H1 (cell line): ENCODE results near the gene TAF15. TPM values are rescaled to one million over a fixed set of nuclear protein-coding genes. Genes with fewer than 3 reads are reported as not detected.

Source experiments
- CTCF ChIA-PET: fragments of 300-600 bp; sonication (Branson Sonifier 250); formaldehyde crosslinking; loops from one replicate; lab custom pipeline; 2021; ENCODE audit not compliant: partially characterized antibody; lab: Charles Lee
- POLR2A ChIA-PET: fragments of 300-600 bp; sonication (Branson Sonifier 250); formaldehyde crosslinking; loops from one replicate; lab custom pipeline; 2021; ENCODE audit warnings: inconsistent platforms; ENCODE audit not compliant: partially characterized antibody; lab: Charles Lee
- DNase-seq, 2 experiments: peaks; one replicate each; pipeline versions ENCODE4 v3.0.0 to v3.0.0-alpha.2; 2010 to 2022; ENCODE audit warnings: low spot score in 2 of 2, low read depth in 1 of 2, mixed read lengths in 1 of 2
- FAIRE-seq: peaks from 2 replicates; lab custom pipeline; 2011; peaks lifted over from hg19 to GRCh38; lab: Jason Lieb, UNC
- H2AFZ ChIP-seq: 2 replicates; pipeline ENCODE4 v1.8.1; 2012; ENCODE audit warnings: low read length, inconsistent platforms
- H2AK5ac ChIP-seq: 2 replicates; pipeline ENCODE4 v1.6.1; 2013; ENCODE audit warnings: low read depth, low read length
- H2BK120ac ChIP-seq: replicated peaks from 2 replicates; pipeline ENCODE3; 2013; ENCODE audit warnings: low read depth, low read length, inconsistent platforms
- H2BK12ac ChIP-seq: 2 replicates; pipeline ENCODE4 v1.6.1; 2013; ENCODE audit warnings: low read depth, low read length
- H2BK15ac ChIP-seq: 2 replicates; pipeline ENCODE4 v1.6.1; 2013; ENCODE audit warnings: low read length
- H2BK20ac ChIP-seq: 2 replicates; pipeline ENCODE4 v1.6.1; 2013; ENCODE audit warnings: low read length
- H2BK5ac ChIP-seq: 2 replicates; pipeline ENCODE4 v1.6.1; 2013; ENCODE audit warnings: low read depth, low read length
- H3K14ac ChIP-seq: 2 replicates; pipeline ENCODE4 v1.6.1; 2013; ENCODE audit warnings: inconsistent platforms; ENCODE audit not compliant: insufficient read length
- H3K18ac ChIP-seq: 2 replicates; pipeline ENCODE4 v1.6.1; 2013; ENCODE audit warnings: low read length; ENCODE audit errors: extremely low read depth
- H3K23ac ChIP-seq: 2 replicates; pipeline ENCODE4 v1.6.1; 2013; ENCODE audit warnings: inconsistent platforms; ENCODE audit not compliant: insufficient read length
- H3K23me2 ChIP-seq: 2 replicates; pipeline ENCODE4 v1.6.1; 2013; ENCODE audit warnings: low read depth, low read length
- H3K27ac ChIP-seq: 2 replicates; pipeline ENCODE4 v1.6.1; 2011; ENCODE audit warnings: low read depth, low read length, inconsistent platforms
- H3K27me3 ChIP-seq, 4 experiments: replicated peaks in 1 of 4; 1 replicate in 1 of 4; 2 replicates in 3 of 4; pipeline versions ENCODE4 v1.6.1 to v1.8.1; 2011 to 2013; ENCODE audit warnings: low read length in 3 of 4, mild to moderate bottlenecking in 3 of 4, inconsistent platforms in 2 of 4, mixed read lengths in 2 of 4, moderate library complexity in 1 of 4; ENCODE audit not compliant: control insufficient read depth in 3 of 4, insufficient read depth in 3 of 4; ENCODE audit errors: extremely low read depth in 1 of 4
- H3K36me3 ChIP-seq, 4 experiments: 2 replicates each; pipeline versions ENCODE4 v1.6.1 to v1.8.1; 2011 to 2013; ENCODE audit warnings: mild to moderate bottlenecking in 4 of 4, low read length in 3 of 4, moderate library complexity in 2 of 4, control low read depth in 1 of 4, inconsistent platforms in 1 of 4; ENCODE audit not compliant: insufficient read depth in 4 of 4, control insufficient read depth in 2 of 4
- H3K4ac ChIP-seq: replicated peaks from 2 replicates; pipeline ENCODE3; 2013; ENCODE audit warnings: low read length, low read depth, mixed read lengths, inconsistent platforms; ENCODE audit not compliant: insufficient read length
- H3K4me1 ChIP-seq, 4 experiments: replicated peaks in 1 of 4; 1 replicate in 1 of 4; 2 replicates in 3 of 4; pipeline versions ENCODE4 v1.6.1 to v1.8.1; 2011 to 2013; ENCODE audit warnings: low read length in 3 of 4, inconsistent platforms in 2 of 4, mixed read lengths in 1 of 4; ENCODE audit not compliant: insufficient read depth in 4 of 4, control insufficient read depth in 3 of 4
- H3K4me2 ChIP-seq, 2 experiments: 2 replicates each; pipeline versions ENCODE4 v1.6.1 to v1.8.1; 2011 to 2013; ENCODE audit warnings: low read depth in 2 of 2, low read length in 2 of 2, control low read depth in 1 of 2, inconsistent platforms in 1 of 2, mild to moderate bottlenecking in 1 of 2; ENCODE audit not compliant: insufficient read depth in 1 of 2
- H3K4me3 ChIP-seq, 4 experiments: fragments of 200-600, 300-600 bp in 1 of 4; sonication (generic), shearing (Covaris generic), sonication (Bioruptor Twin) in 1 of 4; 2 replicates each; pipeline versions ENCODE4 v1.5.1 to v1.8.1; 2011 to 2016; ENCODE audit warnings: low read length in 4 of 4, low read depth in 3 of 4, control low read depth in 2 of 4, inconsistent platforms in 2 of 4, mild to moderate bottlenecking in 2 of 4, mixed read lengths in 1 of 4, moderate library complexity in 1 of 4; ENCODE audit not compliant: insufficient read depth in 2 of 4; ENCODE audit errors: extremely low read depth in 1 of 4
- H3K56ac ChIP-seq: replicated peaks from 2 replicates; pipeline ENCODE3; 2013; ENCODE audit warnings: low read depth, mild to moderate bottlenecking, mixed read lengths, low read length, inconsistent platforms; ENCODE audit not compliant: insufficient read length
- H3K79me1 ChIP-seq: 2 replicates; pipeline ENCODE4 v1.6.1; 2013; ENCODE audit warnings: low read depth, low read length, control low read depth
- H3K79me2 ChIP-seq, 2 experiments: 2 replicates each; pipeline versions ENCODE4 v1.6.1 to v1.8.1; 2012 to 2013; ENCODE audit warnings: low read length in 2 of 2, mild to moderate bottlenecking in 2 of 2, inconsistent platforms in 1 of 2; ENCODE audit not compliant: insufficient read depth in 2 of 2, control insufficient read depth in 1 of 2
- H3K9ac ChIP-seq, 4 experiments: replicated peaks in 1 of 4; 1 replicate in 1 of 4; 2 replicates in 3 of 4; pipeline versions ENCODE4 v1.6.1 to v1.8.1; 2011 to 2013; ENCODE audit warnings: low read depth in 3 of 4, low read length in 3 of 4, control low read depth in 2 of 4, mild to moderate bottlenecking in 2 of 4, moderate library complexity in 2 of 4, inconsistent platforms in 1 of 4; ENCODE audit errors: extremely low read depth in 1 of 4
- H3K9me3 ChIP-seq, 2 experiments: 2 replicates each; pipeline versions ENCODE4 v1.6.1 to v1.8.1; 2012 to 2013; ENCODE audit warnings: mild to moderate bottlenecking in 2 of 2, moderate library complexity in 2 of 2, control low read depth in 1 of 2, inconsistent platforms in 1 of 2, low read depth in 1 of 2, low read length in 1 of 2, mixed read lengths in 1 of 2; ENCODE audit not compliant: insufficient read depth in 2 of 2
- H4K20me1 ChIP-seq, 2 experiments: replicated peaks in 1 of 2; 2 replicates each; pipeline versions ENCODE3 to v1.8.1; 2011 to 2013; ENCODE audit warnings: inconsistent platforms in 2 of 2, low read length in 2 of 2, mild to moderate bottlenecking in 1 of 2; ENCODE audit not compliant: insufficient read depth in 2 of 2, control insufficient read depth in 1 of 2
- H4K5ac ChIP-seq: 2 replicates; pipeline ENCODE4 v1.6.1; 2013; ENCODE audit warnings: low read length, low read depth, mixed read lengths, inconsistent platforms; ENCODE audit not compliant: insufficient read length
- H4K8ac ChIP-seq: 2 replicates; pipeline ENCODE4 v1.8.0; 2013; ENCODE audit warnings: mild to moderate bottlenecking, moderate library complexity, low read length, inconsistent platforms; ENCODE audit not compliant: insufficient read depth; ENCODE audit errors: extremely low read depth
- H4K91ac ChIP-seq: replicated peaks from 2 replicates; pipeline ENCODE3; 2013; ENCODE audit warnings: low read length, mixed read lengths, inconsistent platforms; ENCODE audit not compliant: insufficient read length
- CHD1 ChIP-seq: IDR thresholded peaks from 2 replicates; pipeline ENCODE4 v1.6.1; 2012; ENCODE audit warnings: low read depth, low read length, improper control_type of control experiment
- FOSL1 ChIP-seq: IDR thresholded peaks from 2 replicates; pipeline ENCODE4 v1.6.1; 2011; ENCODE audit warnings: mild to moderate bottlenecking, low read depth, low read length, moderate library complexity; ENCODE audit not compliant: insufficient read depth
- JUN ChIP-seq: IDR thresholded peaks from 2 replicates; pipeline ENCODE4 v1.6.1; 2011; ENCODE audit warnings: low read depth, mild to moderate bottlenecking, improper control_type of control experiment, low read length
- POLR2A ChIP-seq, 2 experiments: IDR thresholded peaks; 1 replicate in 1 of 2; 2 replicates in 1 of 2; pipeline ENCODE4 v1.6.1; 2011; ENCODE audit warnings: low read depth in 2 of 2, low read length in 2 of 2, mild to moderate bottlenecking in 2 of 2; ENCODE audit errors: control extremely low read depth in 1 of 2
- RFX5 ChIP-seq: IDR thresholded peaks from 2 replicates; pipeline ENCODE4 v1.6.1; 2011; ENCODE audit warnings: low read depth, low read length, improper control_type of control experiment, borderline replicate concordance
- SIRT6 ChIP-seq: IDR thresholded peaks from one replicate; pipeline ENCODE4 v1.7.1; 2012; ENCODE audit warnings: low read length, inconsistent platforms
- ZNF274 ChIP-seq: IDR thresholded peaks from 2 replicates; pipeline ENCODE4 v1.7.0; 2012; ENCODE audit warnings: low read length, borderline replicate concordance; ENCODE audit errors: extremely low read depth
- WGBS, 2 experiments: shearing (Covaris generic) in 1 of 2; methylation state at CpG; one replicate each; pipeline versions ENCODE4 v1.1.6 to v1.1.7; 2013 to 2015; ENCODE audit warnings: low lambda C conversion rate in 2 of 2, mixed read lengths in 2 of 2, inconsistent platforms in 1 of 2, low coverage in 1 of 2, missing lambda C conversion rate in 1 of 2; ENCODE audit not compliant: insufficient replicate concordance in 2 of 2, insufficient coverage in 1 of 2, insufficient read length in 1 of 2; ENCODE audit errors: extremely low coverage in 1 of 2, missing lambda C conversion rate in 1 of 2; 5-methylcytosine and 5-hydroxymethylcytosine counted together
- polyA plus RNA-seq, 7 experiments: library from polyadenylated mRNA; depleted of rRNA in 3 of 7; stranded (reverse) in 5 of 7; unstranded in 2 of 7; fragments of >200 nt in 5 of 7; fragments of 200-250 nt in 2 of 7; gene quantifications; 1 replicate in 5 of 7; 2 replicates in 1 of 7; 4 replicates in 1 of 7; pipeline versions ENCODE4 v1.2.1 to v1.2.3, GENCODE V29; 2011 to 2013; ENCODE audit warnings: missing spikeins in 2 of 7, mixed read lengths in 2 of 7
- total RNA-seq: library from RNA; stranded (reverse); fragmentation: NEBNext Ultra II Directional; extraction: Animal tissue kit (Norgen Biotek cat#: 25700); gene quantifications from 2 replicates; pipeline ENCODE4 v1.2.1, GENCODE V29; 2021
- TF ChIP-seq, protein P1 (sequence below): IDR thresholded peaks from 2 replicates; pipeline ENCODE4 v1.6.1; 2012; ENCODE audit warnings: low read length, inconsistent platforms

TAF15 gene
- total and polyA plus RNA-seq, 2 of the 8 experiments (the other 6 are each of a cell fraction or from before 2014, with no cell fraction given) = 80.1 to 338 TPM

DNA sequence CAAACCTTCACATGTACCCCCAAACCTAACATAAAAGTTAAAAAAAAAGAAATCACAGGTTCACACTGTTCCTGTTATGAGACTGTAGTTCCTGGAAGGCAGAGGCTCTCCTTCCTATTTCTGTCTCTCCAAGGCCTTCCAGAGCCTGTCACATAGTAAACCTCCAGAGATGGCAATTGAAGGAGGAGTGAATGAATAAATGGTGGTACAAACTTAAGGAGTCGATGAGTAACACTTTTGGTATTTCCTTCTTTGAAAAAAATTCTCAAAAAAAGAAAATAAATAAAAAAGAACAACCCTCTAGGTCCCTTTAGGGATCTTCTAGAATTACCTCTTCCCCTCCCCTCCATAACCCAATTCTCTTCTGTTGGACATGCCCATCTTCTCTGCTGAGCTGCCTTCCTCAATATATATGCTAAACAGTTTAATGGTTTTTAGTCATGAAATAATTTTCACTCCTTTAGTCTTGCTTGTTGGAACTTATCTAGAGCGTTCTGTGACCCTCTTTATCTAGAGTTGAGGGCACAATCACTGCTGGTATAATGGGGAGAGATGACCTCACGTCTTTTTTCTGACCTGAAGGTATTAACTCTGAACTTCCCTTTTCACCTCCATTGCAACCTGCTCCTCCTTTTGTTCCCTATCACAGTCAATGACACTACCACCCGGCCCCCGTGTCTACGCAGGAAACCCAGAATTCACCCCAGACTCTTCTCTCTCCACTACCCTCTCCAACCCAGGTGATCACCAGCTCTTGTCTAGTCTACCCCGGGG, 1.7 kb upstream of the TAF15 start:
- H4K5ac ChIP-seq = no peak overlapping the region
- no peak overlapping the region for H3K9ac ChIP-seq
- peaks cover 0 to 10% (median 0%) of the 10 kb centered on the region in 4 experiments; a peak in 3 of 7 replicates for H3K4me1 ChIP-seq
- H3K9me3 ChIP-seq = no peaks in the 10 kb centered on the region
- ChIA-PET POLR2A (interaction anchor here (0.6 to 5.8 kb wide), 17 partner anchors 8 to 194 kb away, joined by 3 to 62 read pairs (median 7); partner anchors contain the start of genes MMP28 and RASL10B), CTCF (interaction anchor here (0.6 to 6.6 kb wide), 15 partner anchors 8 to 1390 kb away, joined by 3 to 107 read pairs (median 5); partner anchors contain the start of gene MMP28)
- no peaks in the 10 kb centered on the region for H3K27me3 ChIP-seq
- no peak overlapping the region for H3K23ac ChIP-seq
- H4K91ac ChIP-seq = no peak overlapping the region
- H3K4ac ChIP-seq = no peak overlapping the region
- H2BK120ac ChIP-seq = no peak overlapping the region
- H3K36me3 ChIP-seq = peaks cover 0 to 4% (median 0%) of the 10 kb centered on the region in 4 experiments; a peak in 1 of 8 replicates
- H3K79me2 ChIP-seq = peaks cover 17 to 32% of the 10 kb centered on the region in 2 experiments
- H2BK5ac ChIP-seq = 0 out of 2 replicates have a peak overlapping the region, but pooled peaks have one; percentile 82
- DNase-seq (no peak), FAIRE-seq (no peak)
- H4K8ac ChIP-seq = no peak overlapping the region
- no peak overlapping the region for H2BK20ac ChIP-seq
- no peak overlapping the region for H3K56ac ChIP-seq
- H2BK15ac ChIP-seq = 0 out of 2 replicates have a peak overlapping the region, but pooled peaks have one; percentile 46
- no peak overlapping the region for H2AFZ ChIP-seq
- 87% methylated on average over 7 of the region's 7 CpGs; no CpG with 5 or more reads in 1 of the 2 experiments for WGBS, 2 experiments
- H3K23me2 ChIP-seq = peaks cover 13% of the 10 kb centered on the region
- no peaks in the 10 kb centered on the region for H3K79me1 ChIP-seq
- TF ChIP-seq FOSL1 (no peak), SIRT6 (no peak), POLR2A (IDR thresholded peaks at IDR 0.05; ENCODE audit: control extremely low read depth in 1 of 2, low read depth in 2 of 2, low read length in 2 of 2) (no peak), RFX5 (no peak), JUN (no peak), ZNF274 (no peak), CHD1 (no peak)
- TF ChIP-seq, protein P1, sequence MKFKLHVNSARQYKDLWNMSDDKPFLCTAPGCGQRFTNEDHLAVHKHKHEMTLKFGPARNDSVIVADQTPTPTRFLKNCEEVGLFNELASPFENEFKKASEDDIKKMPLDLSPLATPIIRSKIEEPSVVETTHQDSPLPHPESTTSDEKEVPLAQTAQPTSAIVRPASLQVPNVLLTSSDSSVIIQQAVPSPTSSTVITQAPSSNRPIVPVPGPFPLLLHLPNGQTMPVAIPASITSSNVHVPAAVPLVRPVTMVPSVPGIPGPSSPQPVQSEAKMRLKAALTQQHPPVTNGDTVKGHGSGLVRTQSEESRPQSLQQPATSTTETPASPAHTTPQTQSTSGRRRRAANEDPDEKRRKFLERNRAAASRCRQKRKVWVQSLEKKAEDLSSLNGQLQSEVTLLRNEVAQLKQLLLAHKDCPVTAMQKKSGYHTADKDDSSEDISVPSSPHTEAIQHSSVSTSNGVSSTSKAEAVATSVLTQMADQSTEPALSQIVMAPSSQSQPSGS = no peak
- H2AK5ac ChIP-seq = peak overlapping the region; percentile 54; the same call in 1 of the 2 replicates
- peaks cover 7 to 14% of the 10 kb centered on the region in 2 experiments for H4K20me1 ChIP-seq
- no peak overlapping the region for H3K18ac ChIP-seq
- peak overlapping the region in 1 of 2 experiments; percentile 69; a peak in 1 of 4 replicates for H3K4me2 ChIP-seq
- H3K14ac ChIP-seq = no peak overlapping the region
- H3K4me3 ChIP-seq = no peak overlapping the region
- H3K27ac ChIP-seq = no peak overlapping the region
- H2BK12ac ChIP-seq = no peak overlapping the region
